GM19035 (cell line): ENCODE measurements around the gene DYRK4.

Experiments used
- ATAC-seq: cut with Tn5 transposase; IDR thresholded peaks from one replicate; pipeline ENCODE4 v1.9.1; 2021; ENCODE audit not compliant: unreplicated experiment

DYRK4 gene

DNA sequence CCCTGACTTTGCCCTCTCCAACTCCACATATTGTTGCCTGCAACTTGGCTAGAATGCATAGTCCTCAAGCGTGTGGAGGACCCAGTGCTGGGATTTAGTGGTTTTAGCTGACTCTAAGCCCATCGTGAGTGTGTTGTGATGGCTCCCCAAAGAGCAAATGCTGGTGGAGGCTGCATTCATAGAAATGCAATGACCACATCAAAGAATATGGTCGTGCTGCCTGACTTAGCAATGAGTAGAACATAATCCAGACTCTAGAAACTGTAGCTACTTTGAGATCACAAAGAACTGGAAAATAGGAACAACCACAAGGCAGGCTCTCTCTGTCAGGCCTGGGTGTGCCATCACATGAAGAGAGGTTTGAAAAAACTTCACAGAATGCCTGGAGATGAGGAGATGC is 1.3 kb downstream of the DYRK4 start:
- ATAC-seq, result no peak

DNA sequence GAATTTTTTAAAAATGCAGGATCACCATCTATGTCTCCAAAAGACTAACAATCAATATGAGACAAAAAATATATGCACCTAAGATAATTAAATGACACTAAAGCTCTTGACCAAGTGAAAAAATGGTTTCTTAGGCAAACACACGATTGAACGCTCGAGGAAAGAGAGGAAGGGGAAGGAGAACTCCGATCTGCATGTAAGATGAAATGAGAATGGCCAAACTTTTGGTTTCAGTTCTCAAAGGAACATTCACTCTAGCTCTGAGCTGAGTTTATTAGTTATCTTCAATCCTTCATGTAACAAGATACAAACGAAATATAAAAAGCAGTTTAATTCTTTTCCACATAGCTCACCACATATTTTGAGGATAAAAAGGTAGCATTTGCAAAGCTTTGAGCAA is 2.8 kb downstream of the DYRK4 start:
- no peak for ATAC-seq

DNA sequence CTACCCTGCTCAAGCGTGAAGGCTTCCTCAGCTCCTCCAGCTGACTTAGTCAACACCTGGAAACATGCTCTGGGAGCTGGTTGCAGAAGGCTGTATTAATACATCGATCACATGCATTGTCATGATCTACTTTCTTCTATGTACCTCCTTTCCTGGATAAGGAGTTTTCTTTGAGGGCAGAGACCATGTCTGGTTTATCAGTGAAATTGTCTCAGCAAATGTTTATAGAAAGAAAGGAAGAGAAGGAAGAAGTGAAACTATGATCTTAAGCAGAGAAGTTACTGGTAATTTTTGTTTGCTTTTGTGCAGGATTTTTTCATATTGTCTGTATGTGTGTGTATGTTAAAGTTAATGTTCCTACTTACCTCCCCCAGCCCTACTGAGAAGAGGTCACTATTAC is 4.5 kb downstream of the DYRK4 start:
- no peak for ATAC-seq

DNA sequence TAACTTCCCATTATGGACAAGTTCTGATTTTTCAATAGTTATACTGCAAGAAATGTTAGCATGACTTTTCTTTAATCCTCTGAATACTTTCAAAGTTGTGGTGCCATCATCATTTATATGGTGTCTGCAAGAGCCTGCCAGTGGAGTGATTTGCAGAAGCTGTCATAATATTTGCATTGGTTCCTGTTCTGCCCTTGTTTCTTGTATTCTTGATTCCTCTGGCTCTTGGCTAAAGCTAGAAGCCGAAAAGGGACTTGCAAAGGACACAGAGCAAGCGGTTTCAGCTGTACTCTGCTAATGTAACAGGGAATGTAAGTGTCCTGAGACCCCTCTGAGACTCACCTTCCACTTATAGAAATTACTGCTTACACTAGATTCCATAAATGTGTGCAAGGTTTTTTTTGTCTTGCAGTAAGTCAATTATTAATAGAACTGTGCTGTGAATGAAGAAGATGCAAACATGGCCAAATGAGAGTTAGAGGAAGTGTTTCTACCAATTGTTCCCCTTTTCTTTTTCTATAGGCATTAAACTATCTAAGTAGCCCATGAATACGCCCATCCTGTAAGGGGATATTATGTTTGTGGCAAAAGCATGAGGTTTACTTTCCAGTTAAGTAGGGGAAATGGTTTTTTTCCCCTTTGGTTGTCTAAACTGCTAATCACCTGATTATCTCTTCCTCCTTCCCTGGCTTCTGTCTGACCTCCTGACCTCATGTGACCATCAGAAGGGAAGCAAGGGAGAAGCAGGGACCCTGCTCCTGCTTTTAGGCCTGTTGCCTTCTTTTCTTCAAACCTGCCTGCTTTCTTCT is 5.3 kb downstream of the DYRK4 start:
- ATAC-seq, result peak; percentile 48

DNA sequence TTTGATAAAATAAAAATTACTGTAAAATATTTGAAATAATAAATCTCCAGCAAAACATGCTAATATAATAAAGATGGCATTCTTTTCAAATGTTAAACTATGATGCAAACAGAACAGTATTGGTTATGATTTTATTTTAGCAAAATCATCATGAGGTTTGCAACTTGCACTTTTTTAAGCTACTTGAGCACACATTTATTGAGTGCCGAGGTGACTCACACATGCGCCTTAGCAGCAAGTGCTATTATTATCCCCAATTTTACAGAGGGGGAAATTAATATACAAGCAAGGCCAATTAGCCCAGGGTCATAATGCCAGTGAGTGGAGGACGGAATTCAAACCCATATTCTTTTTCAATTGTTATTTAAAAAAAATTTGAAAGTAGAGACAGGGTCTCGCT is 7.3 kb downstream of the DYRK4 start:
- ATAC-seq, result no peak

DNA sequence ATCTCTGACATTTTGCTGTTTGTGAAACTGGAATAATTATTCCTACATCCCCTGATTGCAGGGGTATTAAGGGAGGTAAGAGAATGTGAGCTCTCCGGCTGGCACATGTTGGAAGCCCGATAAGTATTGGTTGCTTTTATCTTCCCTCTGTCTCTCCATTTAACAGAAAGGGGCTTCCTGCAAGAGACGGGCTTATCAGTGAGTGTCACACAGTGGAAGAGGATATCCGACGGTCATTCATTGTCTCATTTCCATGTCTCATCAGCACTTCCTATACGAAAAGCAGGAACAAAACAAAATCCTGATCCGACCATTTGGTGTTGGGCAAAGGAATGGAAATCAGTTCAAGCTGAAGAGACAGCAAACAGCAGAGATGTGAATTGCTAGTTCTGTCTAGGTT is 10.7 kb downstream of the DYRK4 start:
- ATAC-seq, result no peak

DNA sequence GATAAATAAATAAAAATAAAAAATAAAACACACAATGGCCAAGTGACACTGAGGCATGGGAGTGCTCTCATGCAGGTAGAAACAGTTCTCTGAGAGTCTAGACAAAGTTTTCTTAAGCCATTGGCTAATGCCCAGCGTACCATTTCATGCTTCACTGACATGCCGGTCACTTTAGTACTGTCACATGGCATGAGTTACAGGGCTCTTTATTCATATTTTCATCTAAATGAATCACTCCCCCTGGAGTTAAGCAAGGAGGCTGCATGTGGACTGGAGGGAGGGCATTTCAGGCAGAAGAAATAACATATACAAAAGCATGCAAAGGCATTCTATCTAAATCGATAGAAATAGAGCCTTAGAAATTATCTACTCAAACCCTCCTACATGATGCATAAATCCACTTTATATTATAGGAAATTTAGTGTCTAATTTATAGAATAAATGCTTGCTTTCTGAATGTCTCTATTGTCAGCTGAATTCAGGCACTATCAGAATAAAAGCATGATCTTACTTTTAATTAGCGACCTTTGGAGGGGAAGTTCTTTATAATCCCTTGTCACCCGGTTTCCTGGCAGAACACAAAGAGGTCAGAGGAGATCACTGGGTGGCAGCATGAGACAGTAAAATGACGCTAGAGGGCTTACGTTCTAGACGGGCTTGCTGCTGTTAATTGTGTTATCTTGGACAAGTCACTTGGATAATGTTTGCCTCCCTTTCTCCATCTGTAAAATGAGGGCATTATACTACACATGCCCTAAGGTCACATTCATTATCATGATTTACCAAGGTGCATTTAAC is 17.5 kb downstream of the DYRK4 start:
- ATAC-seq, result no peak

DNA sequence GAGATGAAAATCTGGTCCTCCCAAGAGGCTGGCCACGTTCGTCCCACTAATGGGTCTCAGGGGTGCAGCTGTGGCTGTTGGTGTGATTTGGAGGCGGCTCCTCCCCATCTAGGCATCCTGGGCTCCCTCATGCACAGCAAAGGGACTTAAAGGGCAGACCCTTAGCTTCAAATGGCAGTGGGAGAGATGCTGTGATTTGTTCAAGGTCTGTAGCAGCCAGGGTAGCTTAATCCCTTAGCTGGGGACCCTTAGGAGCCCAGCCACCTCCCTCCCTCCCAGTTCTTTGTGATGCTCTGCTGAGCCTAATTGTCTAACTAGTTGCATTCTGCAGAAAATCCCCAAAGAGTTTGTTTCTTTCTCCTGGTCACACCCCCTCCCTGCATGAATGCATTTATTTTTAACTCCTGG is 18.3 kb downstream of the DYRK4 start:
- no peak for ATAC-seq

DNA sequence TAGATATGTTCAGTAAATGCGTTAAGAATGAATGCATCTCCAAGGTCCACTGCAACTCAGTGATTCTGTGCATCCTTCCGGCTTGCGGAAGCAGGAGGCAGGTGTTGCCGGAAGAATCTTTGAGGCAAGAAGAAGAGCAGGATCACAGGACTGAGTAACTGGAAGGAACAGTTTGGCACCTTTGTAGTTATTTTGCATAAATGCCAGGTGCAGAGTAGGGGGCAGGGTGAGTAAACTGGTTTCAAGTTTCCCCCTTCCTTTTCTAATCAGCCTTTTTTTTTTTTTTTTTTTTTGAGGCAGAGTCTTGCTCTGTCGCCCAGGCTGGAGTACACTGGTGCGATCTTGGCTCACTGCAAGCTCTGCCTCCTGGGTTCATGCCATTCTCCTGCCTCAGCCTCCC is 22.3 kb downstream of the DYRK4 start:
- no peak for ATAC-seq

DNA sequence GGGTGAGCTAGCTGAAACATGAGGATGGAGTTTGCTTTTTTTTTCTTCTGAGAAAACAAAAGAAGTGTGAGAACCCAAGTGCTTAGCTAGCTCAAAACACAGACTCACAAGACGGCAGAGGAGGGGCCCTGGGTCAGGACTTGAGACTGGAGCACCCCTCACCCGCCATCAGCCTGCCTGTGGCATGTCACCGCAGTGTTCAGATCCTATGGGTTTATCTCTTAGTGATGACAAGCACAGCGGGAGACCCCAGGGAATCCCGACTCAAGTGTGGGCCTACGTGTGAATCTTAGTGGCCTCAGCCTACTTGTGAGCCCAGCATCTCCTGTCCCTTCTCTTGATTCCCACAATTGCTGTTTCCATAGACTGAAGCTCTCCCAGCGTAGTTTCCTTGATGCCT is 22.9 kb downstream of the DYRK4 start:
- ATAC-seq, result no peak

DNA sequence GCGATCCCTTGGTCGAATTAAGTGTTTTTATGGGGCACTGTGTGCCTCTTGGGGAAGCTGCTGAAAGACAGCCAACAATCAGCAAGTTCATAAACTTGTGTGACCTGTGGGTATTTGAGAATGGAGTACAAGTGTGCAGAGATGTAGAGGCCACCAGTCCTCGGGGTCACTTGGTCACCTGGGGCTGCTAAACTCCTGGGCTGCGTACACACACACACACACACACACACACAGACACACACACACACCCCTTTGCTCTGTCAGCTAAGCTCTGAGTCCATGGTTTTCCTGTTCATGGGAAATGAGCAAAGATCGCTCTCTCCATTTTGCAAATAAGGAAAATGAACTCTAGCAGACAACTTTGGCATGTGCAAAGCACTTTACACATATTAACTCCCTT is 24.5 kb downstream of the DYRK4 start:
- no peak for ATAC-seq

DNA sequence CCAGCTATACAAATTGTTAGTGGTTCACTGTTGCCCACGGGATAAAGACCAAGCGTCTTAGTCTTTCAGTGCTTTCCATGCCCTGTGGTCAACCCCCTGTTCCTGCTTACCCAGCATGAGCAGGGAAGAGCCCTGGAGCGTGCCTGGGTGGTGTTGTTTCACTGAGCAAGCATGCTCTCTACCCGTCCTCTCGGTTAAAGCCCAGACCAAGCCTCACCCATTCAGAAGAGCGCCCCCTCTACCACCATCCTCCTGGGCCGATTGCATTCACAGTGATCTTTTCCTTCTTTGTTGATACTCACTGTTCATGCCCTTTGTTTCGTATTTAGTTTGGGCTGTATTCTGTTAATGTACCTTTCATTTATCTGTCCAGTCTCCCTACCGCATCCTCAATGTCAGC is 25.1 kb downstream of the DYRK4 start:
- ATAC-seq, result no peak

DNA sequence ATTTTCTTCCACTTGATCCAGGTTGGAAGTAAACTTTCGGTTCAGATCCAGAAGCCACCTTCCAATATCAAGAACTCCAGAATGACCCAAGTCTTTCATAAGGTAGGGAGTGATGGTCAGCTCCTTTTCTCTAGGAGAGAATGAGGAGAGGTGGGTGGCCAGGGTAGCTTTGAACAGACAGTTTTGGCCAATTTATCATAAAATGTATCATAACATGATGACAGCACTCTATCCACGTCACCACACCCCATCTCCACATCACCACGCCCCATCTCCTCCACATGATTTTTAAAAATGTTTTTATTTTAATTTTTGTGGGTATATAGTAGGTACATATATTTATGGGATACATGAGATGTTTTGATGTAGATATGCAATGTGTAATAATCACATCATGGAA is 26.9 kb downstream of the DYRK4 start:
- no peak for ATAC-seq

DNA sequence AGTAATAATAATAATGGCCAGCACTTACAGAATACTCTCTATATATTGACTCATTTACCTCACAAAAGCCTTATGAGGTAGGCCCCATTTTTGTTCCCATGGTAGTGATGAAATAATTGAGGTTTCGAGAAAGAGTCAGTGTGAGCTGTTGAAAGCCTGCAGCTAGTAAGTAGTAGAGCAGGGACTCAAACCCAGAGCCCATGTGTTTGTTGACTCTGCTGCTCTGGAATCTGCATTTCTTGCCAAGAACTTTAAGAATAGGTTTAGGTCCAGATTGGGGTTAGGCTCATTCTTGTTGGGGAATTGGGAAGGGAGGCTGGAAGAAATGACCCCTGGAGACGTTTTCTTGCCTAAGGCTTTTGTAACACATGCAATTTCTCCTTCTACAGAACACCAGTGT is 27.9 kb downstream of the DYRK4 start:
- no peak for ATAC-seq

DNA sequence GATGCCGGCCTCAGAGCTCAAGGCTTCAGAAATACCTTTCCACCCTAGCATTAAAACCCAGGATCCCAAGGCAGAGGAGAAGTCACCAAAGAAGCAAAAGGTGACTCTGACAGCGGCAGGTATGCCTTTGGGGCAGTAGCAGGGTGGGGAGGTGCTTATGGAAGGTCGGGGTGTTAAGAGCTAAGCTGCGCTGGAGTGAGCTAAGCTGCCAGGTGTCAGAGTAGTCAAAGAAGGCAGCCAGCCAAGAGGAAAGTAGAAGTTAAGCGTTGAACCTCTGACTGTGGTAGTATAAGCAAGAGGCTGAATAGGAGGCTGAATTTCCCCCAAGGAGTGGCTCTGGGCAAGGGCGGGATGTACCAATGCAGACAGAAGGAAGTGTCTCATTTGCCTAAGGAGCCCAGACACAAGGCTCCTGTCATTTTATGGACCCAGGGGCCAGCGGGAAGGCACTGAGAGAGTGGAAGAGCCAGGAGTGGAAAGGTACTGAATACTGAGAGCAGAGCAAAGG is 29.2 kb downstream of the DYRK4 start:
- no peak for ATAC-seq

DNA sequence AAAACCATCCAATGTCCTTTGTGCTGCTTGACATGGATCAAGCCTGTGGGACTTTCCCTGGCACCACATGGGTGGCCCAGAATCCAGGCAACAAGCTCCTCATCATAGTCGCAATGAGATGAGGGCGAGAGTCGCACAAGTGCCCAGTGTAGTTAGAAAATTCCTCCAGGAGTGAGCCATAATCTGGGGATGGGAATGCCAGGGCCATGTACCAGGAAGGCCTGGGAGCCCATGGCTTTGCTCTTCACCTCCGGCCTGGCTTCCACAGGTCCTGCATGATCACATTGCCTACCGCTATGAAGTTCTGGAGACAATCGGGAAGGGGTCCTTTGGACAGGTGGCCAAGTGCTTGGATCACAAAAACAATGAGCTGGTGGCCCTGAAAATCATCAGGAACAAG is 33.9 kb downstream of the DYRK4 start:
- no peak for ATAC-seq

DNA sequence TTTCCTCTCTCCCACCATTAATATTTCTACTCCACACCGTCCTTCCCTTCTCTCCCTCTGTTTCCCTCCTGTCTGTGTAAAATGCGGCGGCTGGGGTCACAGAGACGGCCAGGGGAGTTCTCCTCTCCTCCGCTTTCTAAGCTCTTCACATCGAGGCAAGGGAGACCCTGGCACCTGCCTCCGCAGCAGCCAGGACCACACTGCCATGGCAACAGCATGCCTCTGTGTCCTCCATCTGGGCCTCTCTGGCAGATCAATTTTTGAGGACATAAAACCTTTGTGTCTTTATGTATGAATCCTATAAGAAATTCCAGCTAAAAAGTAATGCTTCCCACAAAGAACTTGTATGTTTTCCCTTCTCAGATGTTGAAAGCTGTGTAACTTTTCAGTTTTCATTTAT is 41.4 kb downstream of the DYRK4 start:
- no peak for ATAC-seq

DNA sequence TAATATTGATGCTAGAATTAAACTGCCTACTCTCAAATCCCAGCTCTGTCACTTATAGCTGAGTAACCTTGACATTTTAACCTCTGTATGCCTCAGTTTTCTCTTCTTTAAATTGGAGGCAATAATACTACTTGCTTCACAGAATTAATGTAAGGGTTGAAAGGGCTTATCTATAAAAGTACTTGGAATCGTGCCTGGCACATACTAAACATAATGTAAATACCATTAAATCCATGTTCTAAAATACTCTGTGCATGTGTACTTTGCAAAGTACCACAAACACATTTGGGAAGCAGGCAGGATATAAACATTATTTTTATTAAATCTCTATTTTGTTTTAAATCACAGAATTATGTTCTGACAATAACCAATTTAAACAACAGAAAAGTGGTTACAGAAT is 41.9 kb downstream of the DYRK4 start:
- no peak for ATAC-seq

DNA sequence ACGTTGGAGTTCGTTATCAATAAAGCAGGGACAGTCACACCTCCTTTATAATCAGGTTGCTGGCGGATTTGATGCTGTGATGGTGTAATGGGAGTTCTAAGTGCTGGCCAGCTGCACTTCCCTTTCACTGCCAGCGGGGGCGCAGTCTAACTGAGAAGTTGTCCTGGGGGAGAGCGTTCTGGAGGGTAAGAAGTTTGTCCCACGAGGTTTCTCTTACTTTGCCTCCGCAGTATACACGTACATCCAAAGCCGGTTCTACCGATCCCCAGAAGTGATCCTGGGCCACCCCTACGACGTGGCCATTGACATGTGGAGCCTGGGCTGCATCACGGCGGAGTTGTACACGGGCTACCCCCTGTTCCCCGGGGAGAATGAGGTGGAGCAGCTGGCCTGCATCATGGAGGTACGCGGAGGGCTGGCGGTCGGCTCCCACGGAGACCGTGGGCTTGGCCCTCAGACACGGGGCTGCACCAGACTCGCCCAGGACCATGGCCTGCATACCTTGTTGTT is 42.7 kb downstream of the DYRK4 start:
- ATAC-seq, result peak; percentile 93

DNA sequence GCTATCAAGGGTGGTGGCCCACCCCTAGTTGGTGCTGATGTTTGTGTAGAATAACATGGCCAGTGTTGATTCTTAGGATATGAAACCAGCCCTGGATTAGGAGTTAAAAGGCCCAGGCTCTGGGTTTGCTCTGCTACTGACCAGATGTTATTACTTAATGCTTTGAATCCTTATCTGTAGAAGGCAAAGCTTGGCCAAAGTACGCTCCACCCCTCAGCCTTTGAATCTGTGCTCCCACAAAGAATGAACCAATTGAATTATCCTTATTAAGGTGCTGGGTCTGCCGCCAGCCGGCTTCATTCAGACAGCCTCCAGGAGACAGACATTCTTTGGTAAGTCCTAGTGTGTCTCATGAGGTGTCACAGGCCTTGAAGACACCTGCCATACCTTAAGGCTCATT is 45.0 kb downstream of the DYRK4 start:
- ATAC-seq, result no peak

DNA sequence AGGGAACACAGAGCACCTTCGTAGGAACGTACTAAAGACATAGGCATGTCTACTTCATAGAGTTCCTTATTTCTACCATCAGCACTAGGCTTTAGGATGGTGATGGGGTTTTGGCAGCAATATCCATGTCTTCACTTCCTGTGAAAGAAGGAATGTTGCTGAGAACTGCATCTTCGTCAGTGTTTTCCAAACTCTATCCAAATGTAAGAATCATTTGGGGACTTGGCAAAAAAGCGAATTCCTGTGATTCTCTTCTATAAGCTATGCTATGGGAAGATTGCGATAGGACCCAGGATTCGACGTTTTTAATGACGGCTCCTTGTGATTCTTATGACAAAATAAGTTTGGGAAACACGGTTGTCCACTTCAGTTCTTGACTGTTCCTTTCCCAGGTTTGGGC is 47.1 kb downstream of the DYRK4 start:
- ATAC-seq, result no peak

DNA sequence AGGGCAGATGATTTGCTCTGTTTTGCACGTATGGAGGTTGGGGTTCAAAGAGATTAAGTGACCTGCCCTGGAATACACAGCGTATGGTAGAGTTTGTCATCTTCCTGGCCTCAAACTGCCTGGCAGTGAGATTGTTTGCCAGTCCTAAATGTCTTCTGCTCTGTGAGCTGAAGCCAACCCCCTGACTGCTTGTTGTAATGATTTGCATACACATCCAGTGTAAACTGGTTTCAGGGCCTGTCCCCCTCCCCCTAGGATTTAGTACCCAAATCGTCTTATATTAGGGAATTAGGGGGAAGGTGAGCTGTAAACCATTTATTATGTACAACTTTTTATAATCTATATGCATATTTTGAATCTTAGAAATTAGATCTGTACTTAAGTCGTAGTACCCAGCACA is 48.5 kb downstream of the DYRK4 start:
- no peak for ATAC-seq
